ENCODE results near the gene EPYC.

EPYC gene

GRCh38 chr12:90953956-90954421 is 50.8 kb downstream of the EPYC start:
- DNase-seq, result no peak

DNA sequence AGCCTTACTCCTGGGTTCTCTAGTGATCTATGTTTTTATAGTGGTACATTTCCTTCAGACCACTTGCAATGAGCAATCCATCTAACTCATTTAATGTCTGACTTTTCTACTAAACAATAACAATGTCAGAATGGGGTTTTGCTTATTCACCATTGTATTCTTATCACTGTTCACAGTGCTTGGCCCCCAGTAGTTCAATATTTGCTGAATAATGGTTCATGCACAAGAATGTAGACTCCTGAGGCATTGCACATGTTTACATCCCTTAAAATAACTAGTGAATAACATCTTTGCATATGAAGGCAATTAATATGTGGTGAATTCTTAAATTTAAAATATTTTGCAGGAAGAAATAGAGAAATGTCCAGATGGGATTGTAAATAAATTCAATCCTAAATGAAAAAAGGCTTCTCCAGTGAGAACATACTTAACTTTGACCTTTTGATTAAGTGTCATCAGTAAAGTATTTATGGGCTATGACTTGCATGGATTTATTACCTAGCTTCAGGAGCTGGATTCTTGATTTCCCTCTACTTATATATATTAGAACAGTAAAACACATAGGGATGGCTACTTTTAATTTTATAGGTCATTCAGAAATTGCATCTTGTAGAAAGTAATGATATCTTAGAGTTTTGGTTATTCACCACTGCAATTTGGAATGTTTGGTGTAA is 53.2 kb downstream of the EPYC start:
- DNase-seq, result no peak

GRCh38 chr12:90947869-90948268 is 56.9 kb downstream of the EPYC start:
- no peak for DNase-seq

DNA sequence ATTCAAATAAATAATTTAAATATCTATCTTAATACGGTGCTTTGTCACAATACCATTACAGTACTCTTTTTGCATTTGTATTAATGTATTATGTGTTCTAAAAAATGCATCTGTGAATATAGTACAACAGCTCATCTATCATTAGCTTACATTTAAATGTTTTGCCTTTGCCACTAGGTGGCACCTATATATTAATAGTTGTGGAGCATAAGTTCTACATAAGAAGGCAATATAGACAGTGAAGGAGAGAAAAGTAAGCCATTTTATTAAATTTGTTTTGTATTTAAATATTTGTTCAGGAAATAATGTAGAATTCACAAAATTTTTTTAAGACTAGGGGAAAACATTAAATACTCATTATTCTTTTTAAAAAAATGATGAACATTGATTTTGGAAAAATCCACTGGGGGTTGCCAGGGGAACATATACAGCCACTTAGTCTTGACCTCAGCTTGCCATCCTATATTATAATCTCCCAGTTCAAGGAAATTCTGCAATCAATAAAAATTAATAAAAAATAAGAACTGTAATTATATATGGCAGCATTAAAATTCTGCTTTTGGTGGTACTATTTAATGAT is 59.6 kb downstream of the EPYC start:
- no peak for DNase-seq

- DNase-seq, result no peak
These were observed 61.5 kb downstream of the EPYC start for GRCh38 chr12:90943255-90943654.

- DNase-seq, result no peak
These were observed 63.8 kb downstream of the EPYC start for GRCh38 chr12:90940872-90941499.

- no peak for DNase-seq
These were observed 65.4 kb downstream of the EPYC start for GRCh38 chr12:90939382-90939781.

DNA sequence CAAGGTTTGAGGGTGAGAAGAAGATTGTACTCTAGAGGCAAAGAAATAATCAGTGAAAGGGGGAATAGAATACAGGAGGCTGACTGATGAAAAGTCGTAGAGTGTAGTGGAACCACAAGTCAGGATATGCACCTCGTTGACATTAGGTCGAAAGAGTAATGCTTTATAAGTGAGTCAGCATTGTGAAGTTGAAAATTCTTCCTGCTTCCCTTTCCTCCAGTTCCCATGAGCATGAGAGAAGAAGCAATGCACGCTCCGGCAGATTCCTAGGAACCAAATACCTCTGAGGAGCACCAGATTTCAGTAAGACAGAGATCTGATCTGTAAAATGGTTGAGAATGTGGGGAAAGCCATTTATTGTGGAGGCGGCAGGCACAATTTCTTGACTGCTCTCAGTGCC is 66.3 kb downstream of the EPYC start:
- no peak for DNase-seq

- DNase-seq, result no peak
These were observed 67.1 kb downstream of the EPYC start for GRCh38 chr12:90937651-90938050.

GRCh38 chr12:90936230-90937005 is 68.4 kb downstream of the EPYC start:
- no peak for DNase-seq

- no peak for DNase-seq
These were observed 79.2 kb downstream of the EPYC start for GRCh38 chr12:90925562-90925961.

DNA sequence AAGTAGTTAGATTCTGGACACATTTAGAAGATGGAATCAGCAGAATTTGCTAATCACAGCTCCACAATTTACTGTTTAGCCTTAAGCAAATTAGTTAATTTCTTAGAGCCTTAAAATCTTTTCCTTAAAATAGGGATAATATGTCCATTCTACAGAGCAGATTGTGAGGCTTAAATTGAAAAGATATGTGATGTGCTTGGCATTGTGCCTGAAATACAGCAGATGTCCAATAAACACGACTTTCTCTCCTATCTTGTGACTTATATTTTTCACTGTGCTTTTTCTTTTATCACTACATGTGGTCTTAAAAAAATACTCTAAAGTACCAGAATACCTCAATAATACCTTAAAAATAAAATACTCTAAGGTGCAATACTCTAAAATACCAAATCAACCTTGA is 80.4 kb downstream of the EPYC start:
- no peak for DNase-seq

GRCh38 chr12:90922145-90922627 is 82.6 kb downstream of the EPYC start:
- DNase-seq, result no peak

DNA sequence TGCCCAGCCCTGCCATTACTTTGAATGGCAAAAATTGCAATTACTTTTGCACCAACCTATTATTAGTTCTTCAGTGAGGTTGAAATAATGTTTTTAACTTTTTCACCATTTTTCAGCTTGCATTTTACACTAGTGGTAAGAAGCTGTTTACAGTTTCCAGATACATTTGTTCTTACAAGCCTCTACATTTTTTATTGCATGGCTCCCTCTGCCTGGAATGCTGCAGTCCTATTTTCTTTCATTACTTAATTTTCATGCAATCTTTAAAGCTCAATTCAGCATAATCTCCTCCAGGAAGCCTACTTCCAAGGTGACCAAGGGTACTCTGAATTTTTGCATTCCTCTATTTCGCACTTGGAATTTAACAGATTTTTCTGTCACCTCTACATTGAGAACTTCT is 83.2 kb downstream of the EPYC start:
- DNase-seq, result no peak

DNA sequence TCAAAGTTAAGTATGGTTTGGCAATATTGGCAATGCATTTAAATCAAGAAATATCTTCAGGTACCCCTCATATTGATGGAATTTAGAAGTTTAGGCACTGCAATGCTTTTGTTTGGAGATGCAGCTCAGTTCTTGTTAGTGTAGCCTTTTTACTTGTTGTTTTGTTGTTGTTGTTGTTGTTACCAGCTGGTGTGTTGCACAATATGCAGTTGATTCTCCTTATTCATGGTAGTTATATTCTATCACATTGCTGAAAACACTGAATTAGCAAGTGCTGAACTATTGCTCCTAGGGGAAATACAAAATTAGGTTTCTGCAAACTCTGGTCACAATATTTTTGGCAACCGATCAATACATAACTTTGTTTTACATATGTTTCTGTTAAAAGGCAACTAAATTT is 84.5 kb downstream of the EPYC start:
- DNase-seq, result no peak

- no peak for DNase-seq
These were observed 87.3 kb downstream of the EPYC start for GRCh38 chr12:90917431-90917830.

- no peak for DNase-seq
These were observed 88.3 kb downstream of the EPYC start for GRCh38 chr12:90916516-90916915.

GRCh38 chr12:90915353-90915752 is 89.4 kb downstream of the EPYC start:
- DNase-seq, result no peak

Data from effector CD4-positive, alpha-beta T cell (primary cell).